Kidney epithelial cell (primary cell): ENCODE results near the gene TPCN2. TPM values are rescaled to one million over a fixed set of nuclear protein-coding genes. Genes with fewer than 3 reads are reported as not detected.

Source experiments
- DNase-seq: peaks from one replicate; pipeline ENCODE4 v3.0.0-alpha.2; 2010; ENCODE audit warnings: low read depth
- H3K27me3 ChIP-seq: 2 replicates; pipeline ENCODE4 v1.6.0; 2011; ENCODE audit warnings: low read length; ENCODE audit not compliant: control insufficient read depth, insufficient read depth
- H3K36me3 ChIP-seq: 2 replicates; pipeline ENCODE4 v1.5.1; 2011; ENCODE audit warnings: low read length; ENCODE audit not compliant: control insufficient read depth, insufficient read depth
- H3K4me3 ChIP-seq: 2 replicates; pipeline ENCODE4 v1.5.1; 2011; ENCODE audit warnings: low read depth, mild to moderate bottlenecking, control low read depth, low read length
- total RNA-seq: library from RNA; depleted of rRNA; stranded (reverse); fragments of >200 nt; gene quantifications from 2 replicates; pipeline ENCODE4 v1.2.3, GENCODE V29; 2015
- TF ChIP-seq, protein P1 (sequence below): IDR thresholded peaks from 2 replicates; pipeline ENCODE4 v1.5.1; 2011; ENCODE audit warnings: mild to moderate bottlenecking, moderate library complexity, low read length, control low read depth, inconsistent platforms; ENCODE audit not compliant: insufficient read depth, poor library complexity, severe bottlenecking

The TPCN2 gene
- total RNA-seq, 1 donor from 2014 or later: 8.9 TPM

DNA sequence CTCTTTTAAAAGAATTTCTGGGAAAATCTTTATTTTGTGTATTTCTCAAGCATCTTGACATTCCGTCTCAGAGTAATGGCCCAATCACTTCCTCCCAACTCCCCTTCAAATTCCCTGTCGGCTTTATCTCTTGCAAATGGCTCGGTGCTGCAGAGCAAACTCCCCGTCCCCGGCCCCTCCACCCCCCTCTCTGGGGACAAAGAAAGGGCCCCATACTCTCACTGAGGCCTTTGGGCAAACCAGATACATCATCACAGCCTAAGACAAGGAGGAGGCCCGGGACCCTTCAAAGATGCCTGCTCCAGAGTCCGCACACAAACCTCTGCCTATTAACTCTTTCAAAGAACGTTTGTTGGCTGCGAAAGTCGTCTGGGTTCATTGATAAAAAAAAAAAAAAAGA is 103.1 kb downstream of the TPCN2 start:
- DNase-seq: no peak
- Histone ChIP-seq H3K4me3 (no peak overlapping the region), H3K36me3 (no peaks in the 10 kb centered on the region), H3K27me3 (no peaks in the 10 kb centered on the region)
- TF ChIP-seq, protein P1, sequence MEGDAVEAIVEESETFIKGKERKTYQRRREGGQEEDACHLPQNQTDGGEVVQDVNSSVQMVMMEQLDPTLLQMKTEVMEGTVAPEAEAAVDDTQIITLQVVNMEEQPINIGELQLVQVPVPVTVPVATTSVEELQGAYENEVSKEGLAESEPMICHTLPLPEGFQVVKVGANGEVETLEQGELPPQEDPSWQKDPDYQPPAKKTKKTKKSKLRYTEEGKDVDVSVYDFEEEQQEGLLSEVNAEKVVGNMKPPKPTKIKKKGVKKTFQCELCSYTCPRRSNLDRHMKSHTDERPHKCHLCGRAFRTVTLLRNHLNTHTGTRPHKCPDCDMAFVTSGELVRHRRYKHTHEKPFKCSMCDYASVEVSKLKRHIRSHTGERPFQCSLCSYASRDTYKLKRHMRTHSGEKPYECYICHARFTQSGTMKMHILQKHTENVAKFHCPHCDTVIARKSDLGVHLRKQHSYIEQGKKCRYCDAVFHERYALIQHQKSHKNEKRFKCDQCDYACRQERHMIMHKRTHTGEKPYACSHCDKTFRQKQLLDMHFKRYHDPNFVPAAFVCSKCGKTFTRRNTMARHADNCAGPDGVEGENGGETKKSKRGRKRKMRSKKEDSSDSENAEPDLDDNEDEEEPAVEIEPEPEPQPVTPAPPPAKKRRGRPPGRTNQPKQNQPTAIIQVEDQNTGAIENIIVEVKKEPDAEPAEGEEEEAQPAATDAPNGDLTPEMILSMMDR: no peak

DNA sequence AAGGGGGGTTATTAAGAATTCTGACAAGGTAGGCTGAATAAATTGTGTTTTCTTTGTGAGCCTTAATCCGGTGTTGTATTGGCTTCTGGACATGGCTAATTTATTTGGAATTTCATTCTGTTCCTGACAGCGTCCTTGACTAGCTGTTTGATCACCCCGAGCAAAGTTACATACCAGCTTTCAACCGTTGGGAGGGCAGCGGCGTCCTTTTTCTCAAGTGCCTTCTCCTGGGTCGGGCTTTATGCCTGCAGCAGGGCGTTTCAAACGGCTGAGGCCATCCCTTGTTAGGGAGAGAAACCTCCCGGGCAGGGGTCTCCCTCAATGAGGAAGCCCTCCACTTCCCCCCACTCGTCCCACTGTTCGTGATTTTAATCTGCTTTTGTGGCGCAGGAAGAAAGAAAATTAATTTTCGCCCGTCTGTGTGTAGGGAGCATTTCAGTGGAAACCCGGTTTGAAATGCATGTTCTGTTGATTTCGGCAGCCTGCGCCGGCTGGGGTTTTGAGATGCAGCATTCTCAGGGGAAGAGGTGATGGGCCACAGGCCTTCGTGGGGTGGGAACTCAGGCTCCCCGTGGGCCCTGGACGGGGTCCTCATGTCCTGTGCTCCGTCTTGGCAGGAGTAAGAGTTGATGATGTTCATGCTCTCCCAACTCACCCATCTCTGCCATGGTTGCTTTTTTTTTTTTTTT is 104.1 kb downstream of the TPCN2 start:
- no peaks in the 10 kb centered on the region for H3K27me3 ChIP-seq
- TF ChIP-seq, protein P1: no peak
- H3K4me3 ChIP-seq: no peak overlapping the region
- DNase-seq: no peak
- H3K36me3 ChIP-seq: no peaks in the 10 kb centered on the region

DNA sequence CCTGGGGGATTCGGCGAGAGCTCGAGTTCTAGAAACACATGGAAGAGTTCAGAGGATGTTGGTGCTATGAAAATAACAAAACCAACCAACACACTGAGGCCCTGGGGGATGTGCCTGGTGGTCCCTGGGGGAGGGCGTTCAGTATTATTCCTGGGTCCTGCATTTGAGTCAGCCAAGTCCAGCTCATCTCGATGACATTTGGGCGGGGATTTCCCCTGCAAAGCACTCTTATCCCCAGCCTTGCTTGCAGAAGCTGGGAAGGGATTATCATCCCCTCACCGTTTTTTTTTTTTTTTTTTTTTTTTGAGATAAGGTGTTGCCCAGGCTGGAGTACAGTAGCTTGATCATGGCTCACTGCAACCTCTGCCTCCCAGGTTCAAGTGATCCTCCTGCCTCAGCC is 104.9 kb downstream of the TPCN2 start:
- DNase-seq: no peak
- TF ChIP-seq, protein P1: no peak
- Histone ChIP-seq H3K4me3 (no peak overlapping the region), H3K27me3 (no peaks in the 10 kb centered on the region), H3K36me3 (no peaks in the 10 kb centered on the region)

DNA sequence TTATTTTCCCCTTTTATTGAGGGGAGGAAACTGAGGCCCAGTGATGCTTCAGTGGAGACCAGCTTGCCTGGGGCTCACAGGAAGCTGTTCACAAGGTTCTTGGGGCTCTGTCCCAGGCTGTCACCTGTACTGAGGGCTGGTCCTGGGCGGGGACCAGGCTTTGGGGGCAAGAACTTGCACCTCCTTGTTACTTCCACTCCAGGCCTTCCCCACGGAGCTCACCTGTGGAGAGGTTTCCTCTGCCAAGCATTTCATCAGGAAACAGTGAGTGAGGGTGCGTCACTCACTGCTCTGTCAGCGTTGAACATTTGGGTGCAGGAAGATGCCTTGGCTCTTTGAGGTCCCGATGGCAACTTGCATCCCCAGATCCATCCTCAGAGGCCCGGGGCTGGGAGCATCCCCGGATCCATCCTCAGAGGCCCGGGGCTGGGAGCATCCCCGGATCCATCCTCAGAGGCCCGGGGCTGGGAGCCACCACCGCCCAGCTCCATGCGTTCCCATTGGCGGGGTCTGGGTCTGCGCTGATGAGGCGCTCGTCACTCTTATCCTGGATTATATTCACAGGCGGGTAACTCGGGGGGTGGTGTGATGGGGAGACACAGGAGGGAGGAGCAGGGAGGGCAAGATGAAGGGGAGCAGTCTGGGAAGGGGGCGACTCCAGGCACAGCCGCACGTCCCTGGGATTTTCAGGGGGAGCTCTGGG is 105.6 kb downstream of the TPCN2 start:
- H3K27me3 ChIP-seq: no peaks in the 10 kb centered on the region
- H3K36me3 ChIP-seq: no peaks in the 10 kb centered on the region
- no peak for DNase-seq
- H3K4me3 ChIP-seq: no peak overlapping the region
- TF ChIP-seq, protein P1: no peak

DNA sequence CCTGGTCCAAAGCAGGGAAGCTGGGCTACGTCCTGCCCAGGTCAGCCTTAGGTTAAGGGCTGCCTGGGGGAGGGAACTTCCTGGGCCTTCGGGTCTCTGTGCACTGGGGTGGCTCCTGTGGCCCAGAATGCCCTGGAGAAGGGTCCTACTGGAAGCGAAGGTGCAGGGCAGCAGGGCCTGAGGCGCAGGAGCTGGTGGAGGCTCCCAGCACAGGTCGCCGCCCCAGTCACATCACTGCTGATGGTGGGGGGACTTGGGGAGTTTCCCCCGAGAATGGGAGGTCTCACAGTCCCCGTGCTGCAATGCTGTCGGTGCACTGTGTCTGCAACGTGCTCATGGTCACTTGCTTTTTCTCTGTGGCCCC is 106.2 kb downstream of the TPCN2 start:
- Histone ChIP-seq H3K4me3 (no peak overlapping the region), H3K27me3 (no peaks in the 10 kb centered on the region), H3K36me3 (no peaks in the 10 kb centered on the region)
- no peak for DNase-seq
- TF ChIP-seq, protein P1: no peak
